Measurements from ENCODE around the gene SLC27A2. TPM values are rescaled to one million over a fixed set of nuclear protein-coding genes. Genes with fewer than 3 reads are reported as not detected.
A peak's percentile ranks its signal among the peaks of the same experiment; 100 is the strongest.

Gene SLC27A2
- polyA plus RNA-seq, 1 experiment: 0.22 TPM

GRCh38 chr15:50137893-50138292 is 44.1 kb upstream of the SLC27A2 start:
- H3K36me3 ChIP-seq (ENCODE audit: control insufficient read depth, insufficient read depth, low read length): no peaks in the 10 kb centered on the region
- ChIA-PET CTCF (interaction anchor here (0.6 to 1.1 kb wide), 4 partner anchors 10 to 902 kb away, joined by 4 to 5 read pairs (median 4); partner anchors contain the start of gene ATP8B4), POLR2A (no interaction called here)
- no peak for DNase-seq (ENCODE audit: low read depth)
- H3K4me3 ChIP-seq (ENCODE audit: low read depth, low read length): no peak overlapping the region
- no peaks in the 10 kb centered on the region for H3K27me3 ChIP-seq (ENCODE audit: control insufficient read depth, insufficient read depth, low read length)
- TF ChIP-seq CTCF (IDR thresholded peaks at IDR 0.05; ENCODE audit: insufficient read depth, low read depth, low read length): no peak

- no peaks in the 10 kb centered on the region for H3K36me3 ChIP-seq (ENCODE audit: control insufficient read depth, insufficient read depth, low read length)
- TF ChIP-seq CTCF (IDR thresholded peaks at IDR 0.05; ENCODE audit: insufficient read depth, low read depth, low read length): peak; percentile 22; the same call in 1 of the 2 replicates
- POLR2A ChIA-PET: no interaction called here
- H3K27me3 ChIP-seq (ENCODE audit: control insufficient read depth, insufficient read depth, low read length): no peaks in the 10 kb centered on the region
- CTCF ChIA-PET: interaction anchor here (1.1 kb wide), 2 partner anchors 11 to 902 kb away, joined by 4 read pairs; no protein-coding TSS in a partner anchor
- no peak for DNase-seq (ENCODE audit: low read depth)
- no peak overlapping the region for H3K4me3 ChIP-seq (ENCODE audit: low read depth, low read length)
These were observed 43.6 kb upstream of the SLC27A2 start for GRCh38 chr15:50138391-50138790.

- Histone ChIP-seq H3K4me3 (ENCODE audit: low read depth, low read length) (no peak overlapping the region), H3K27me3 (ENCODE audit: control insufficient read depth, insufficient read depth, low read length) (no peaks in the 10 kb centered on the region), H3K36me3 (ENCODE audit: control insufficient read depth, insufficient read depth, low read length) (no peaks in the 10 kb centered on the region)
- ChIA-PET CTCF (interaction anchor here (0.6 kb wide), 1 partner anchor 293 kb away, joined by 3 read pairs; no protein-coding TSS in a partner anchor), POLR2A (no interaction called here)
- no peak for TF ChIP-seq CTCF (IDR thresholded peaks at IDR 0.05; ENCODE audit: insufficient read depth, low read depth, low read length)
- no peak for DNase-seq (ENCODE audit: low read depth)
These were observed 41.9 kb upstream of the SLC27A2 start for GRCh38 chr15:50140098-50140497.

GRCh38 chr15:50140983-50141382 is 41.0 kb upstream of the SLC27A2 start:
- Histone ChIP-seq H3K27me3 (ENCODE audit: control insufficient read depth, insufficient read depth, low read length) (no peaks in the 10 kb centered on the region), H3K4me3 (ENCODE audit: low read depth, low read length) (no peak overlapping the region), H3K36me3 (ENCODE audit: control insufficient read depth, insufficient read depth, low read length) (no peaks in the 10 kb centered on the region)
- ChIA-PET CTCF (interaction anchor here (1.1 kb wide), 1 partner anchor 133 kb away, joined by 3 read pairs; no protein-coding TSS in a partner anchor), POLR2A (no interaction called here)
- no peak for TF ChIP-seq CTCF (IDR thresholded peaks at IDR 0.05; ENCODE audit: insufficient read depth, low read depth, low read length)
- DNase-seq (ENCODE audit: low read depth): no peak

GRCh38 chr15:50141856-50142255 is 40.1 kb upstream of the SLC27A2 start:
- H3K36me3 ChIP-seq (ENCODE audit: control insufficient read depth, insufficient read depth, low read length): no peaks in the 10 kb centered on the region
- no peak for TF ChIP-seq CTCF (IDR thresholded peaks at IDR 0.05; ENCODE audit: insufficient read depth, low read depth, low read length)
- no peak for DNase-seq (ENCODE audit: low read depth)
- H3K27me3 ChIP-seq (ENCODE audit: control insufficient read depth, insufficient read depth, low read length): no peaks in the 10 kb centered on the region
- CTCF ChIA-PET: interaction anchor here (1.1 kb wide), 1 partner anchor 134 kb away, joined by 3 read pairs; no protein-coding TSS in a partner anchor
- POLR2A ChIA-PET: no interaction called here
- H3K4me3 ChIP-seq (ENCODE audit: low read depth, low read length): no peak overlapping the region

Data from BJ (cell line).